Measurements from ENCODE around the gene SND1.
A peak's percentile ranks its signal among the peaks of the same experiment; 100 is the strongest.

SND1 gene

DNA sequence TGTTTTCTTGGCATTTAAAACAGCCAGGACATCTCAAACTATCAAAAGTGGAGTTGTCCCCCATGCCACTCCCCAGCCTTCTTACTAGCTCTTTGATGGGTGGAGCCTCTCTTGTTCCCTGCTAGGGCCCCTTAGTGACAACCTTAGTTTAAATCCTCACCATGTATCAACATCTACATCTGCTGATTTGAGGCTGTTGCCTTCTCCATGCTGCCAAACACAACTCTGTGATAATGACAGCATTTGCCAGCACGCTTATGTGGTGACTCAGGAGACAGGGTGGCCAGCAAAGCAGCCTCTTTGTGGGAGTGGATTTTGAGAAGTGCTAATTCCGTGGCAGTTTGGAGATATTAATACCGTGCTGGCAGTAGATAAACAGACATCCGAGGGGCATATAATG lies 233.8 kb downstream of the SND1 start:
- Histone ChIP-seq H3K4me1 (ENCODE audit: control extremely low read depth in 1 of 4, control insufficient read depth in 4 of 4, insufficient read depth in 4 of 4, low read length in 3 of 4) (peaks cover 0 to 10% (median under 1%) of the 10 kb centered on the region in 4 experiments), H3K36me3 (ENCODE audit: control insufficient read depth in 4 of 4, insufficient read depth in 4 of 4, low read length in 3 of 4) (peaks cover 6 to 23% (median 16%) of the 10 kb centered on the region in 4 experiments), H3K27ac (ENCODE audit: insufficient read depth in 1 of 2, low read depth in 1 of 2, low read length in 2 of 2, poor library complexity in 1 of 2, severe bottlenecking in 2 of 2) (peak overlapping the region in 1 of 2 experiments; percentile 65), H3K27me3 (replicated peaks in 2 of 5; ENCODE audit: control insufficient read depth in 4 of 5, insufficient read depth in 5 of 5, low read length in 4 of 5) (no peaks in the 10 kb centered on the region), H3K4me3 (ENCODE audit: control insufficient read depth in 1 of 7, extremely low read depth in 1 of 7, insufficient read depth in 4 of 7, low read depth in 2 of 7, low read length in 6 of 7) (no peak overlapping the region), H3K9me3 (ENCODE audit: control extremely low read depth in 1 of 5, control insufficient read depth in 4 of 5, insufficient read depth in 2 of 5, low read depth in 1 of 5, low read length in 4 of 5) (no peaks in the 10 kb centered on the region)
- DNase-seq, result peak; percentile 77 to 95 (median 88)
- ChIA-PET POLR2A (interaction anchor here (0.6 kb wide), 1 partner anchor 44 kb away, joined by 7 read pairs; no protein-coding TSS in a partner anchor), CTCF (no interaction called here)
- WGBS (ENCODE audit: insufficient coverage), result 58% methylated on average over 2 of the region's 4 CpGs

DNA sequence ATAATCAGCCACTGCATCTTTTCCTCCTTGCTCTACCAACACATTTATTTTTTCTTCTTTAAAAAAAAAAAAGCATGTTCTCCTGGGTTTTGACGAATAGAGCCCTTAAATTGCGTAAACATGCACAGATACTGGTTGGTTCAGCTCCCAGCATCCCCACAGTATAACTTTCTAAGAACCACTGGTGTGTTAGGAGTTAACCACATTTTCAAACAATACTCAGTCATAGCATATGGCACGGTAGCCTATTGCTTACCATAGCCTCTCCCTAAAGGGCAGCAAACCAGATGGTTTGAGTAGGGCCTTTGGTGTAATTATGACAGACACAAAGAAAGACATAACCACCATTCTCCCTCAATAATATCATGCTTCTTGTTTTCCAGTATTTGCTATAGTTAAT lies 234.3 kb downstream of the SND1 start:
- ChIA-PET CTCF (interaction anchor here (0.6 kb wide), 1 partner anchor 99 kb away, joined by 3 read pairs; no protein-coding TSS in a partner anchor), POLR2A (interaction anchor here (0.6 kb wide), 2 partner anchors 30 to 44 kb away, joined by 3 to 7 read pairs; no protein-coding TSS in a partner anchor)
- WGBS (ENCODE audit: insufficient coverage), result 100% methylated on average over 1 of the region's 3 CpGs
- no peaks in the 10 kb centered on the region for H3K27me3 ChIP-seq (replicated peaks in 2 of 5; ENCODE audit: control insufficient read depth in 4 of 5, insufficient read depth in 5 of 5, low read length in 4 of 5)
- H3K4me3 ChIP-seq (ENCODE audit: control insufficient read depth in 1 of 7, extremely low read depth in 1 of 7, insufficient read depth in 4 of 7, low read depth in 2 of 7, low read length in 6 of 7), result no peak overlapping the region
- H3K36me3 ChIP-seq (ENCODE audit: control insufficient read depth in 4 of 4, insufficient read depth in 4 of 4, low read length in 3 of 4), result peaks cover 6 to 26% (median 17%) of the 10 kb centered on the region in 4 experiments
- peak overlapping the region in 1 of 2 experiments; percentile 47 for H3K27ac ChIP-seq (ENCODE audit: insufficient read depth in 1 of 2, low read depth in 1 of 2, low read length in 2 of 2, poor library complexity in 1 of 2, severe bottlenecking in 2 of 2)
- H3K4me1 ChIP-seq (ENCODE audit: control extremely low read depth in 1 of 4, control insufficient read depth in 4 of 4, insufficient read depth in 4 of 4, low read length in 3 of 4), result peaks cover 0 to 10% (median under 1%) of the 10 kb centered on the region in 4 experiments
- H3K9me3 ChIP-seq (ENCODE audit: control extremely low read depth in 1 of 5, control insufficient read depth in 4 of 5, insufficient read depth in 2 of 5, low read depth in 1 of 5, low read length in 4 of 5), result no peaks in the 10 kb centered on the region
- no peak for DNase-seq

- Histone ChIP-seq H3K27me3 (replicated peaks in 2 of 5; ENCODE audit: control insufficient read depth in 4 of 5, insufficient read depth in 5 of 5, low read length in 4 of 5) (no peaks in the 10 kb centered on the region), H3K4me3 (ENCODE audit: control insufficient read depth in 1 of 7, extremely low read depth in 1 of 7, insufficient read depth in 4 of 7, low read depth in 2 of 7, low read length in 6 of 7) (no peak overlapping the region), H3K4me1 (ENCODE audit: control extremely low read depth in 1 of 4, control insufficient read depth in 4 of 4, insufficient read depth in 4 of 4, low read length in 3 of 4) (peaks cover 0 to 10% (median under 1%) of the 10 kb centered on the region in 4 experiments), H3K9me3 (ENCODE audit: control extremely low read depth in 1 of 5, control insufficient read depth in 4 of 5, insufficient read depth in 2 of 5, low read depth in 1 of 5, low read length in 4 of 5) (no peaks in the 10 kb centered on the region), H3K27ac (ENCODE audit: insufficient read depth in 1 of 2, low read depth in 1 of 2, low read length in 2 of 2, poor library complexity in 1 of 2, severe bottlenecking in 2 of 2) (no peak overlapping the region), H3K36me3 (ENCODE audit: control insufficient read depth in 4 of 4, insufficient read depth in 4 of 4, low read length in 3 of 4) (peaks cover 6 to 33% (median 17%) of the 10 kb centered on the region in 4 experiments)
- ChIA-PET CTCF (no interaction called here), POLR2A (no interaction called here)
- no peak for DNase-seq
- no CpG with 5 or more reads among the region's 6 CpGs for WGBS (ENCODE audit: insufficient coverage)
These were observed 235.1 kb downstream of the SND1 start for GRCh38 chr7:127887096-127887495.

- no peaks in the 10 kb centered on the region for H3K9me3 ChIP-seq (ENCODE audit: control extremely low read depth in 1 of 5, control insufficient read depth in 4 of 5, insufficient read depth in 2 of 5, low read depth in 1 of 5, low read length in 4 of 5)
- H3K27ac ChIP-seq (ENCODE audit: insufficient read depth in 1 of 2, low read depth in 1 of 2, low read length in 2 of 2, poor library complexity in 1 of 2, severe bottlenecking in 2 of 2), result no peak overlapping the region
- WGBS (ENCODE audit: insufficient coverage), result 100% methylated on average over 2 of the region's 3 CpGs
- POLR2A ChIA-PET, result no interaction called here
- CTCF ChIA-PET, result no interaction called here
- DNase-seq, result no peak
- peaks cover 6 to 38% (median 19%) of the 10 kb centered on the region in 4 experiments for H3K36me3 ChIP-seq (ENCODE audit: control insufficient read depth in 4 of 4, insufficient read depth in 4 of 4, low read length in 3 of 4)
- peaks cover 0 to 10% (median under 1%) of the 10 kb centered on the region in 4 experiments for H3K4me1 ChIP-seq (ENCODE audit: control extremely low read depth in 1 of 4, control insufficient read depth in 4 of 4, insufficient read depth in 4 of 4, low read length in 3 of 4)
- no peak overlapping the region for H3K4me3 ChIP-seq (ENCODE audit: control insufficient read depth in 1 of 7, extremely low read depth in 1 of 7, insufficient read depth in 4 of 7, low read depth in 2 of 7, low read length in 6 of 7)
- H3K27me3 ChIP-seq (replicated peaks in 2 of 5; ENCODE audit: control insufficient read depth in 4 of 5, insufficient read depth in 5 of 5, low read length in 4 of 5), result no peaks in the 10 kb centered on the region
These were observed 235.6 kb downstream of the SND1 start for GRCh38 chr7:127887631-127888030.

GRCh38 chr7:127888411-127888810 lies 236.4 kb downstream of the SND1 start:
- no peak for DNase-seq
- Histone ChIP-seq H3K36me3 (ENCODE audit: control insufficient read depth in 4 of 4, insufficient read depth in 4 of 4, low read length in 3 of 4) (peaks cover 6 to 39% (median 20%) of the 10 kb centered on the region in 4 experiments), H3K27ac (ENCODE audit: insufficient read depth in 1 of 2, low read depth in 1 of 2, low read length in 2 of 2, poor library complexity in 1 of 2, severe bottlenecking in 2 of 2) (no peak overlapping the region), H3K4me3 (ENCODE audit: control insufficient read depth in 1 of 7, extremely low read depth in 1 of 7, insufficient read depth in 4 of 7, low read depth in 2 of 7, low read length in 6 of 7) (no peak overlapping the region), H3K4me1 (ENCODE audit: control extremely low read depth in 1 of 4, control insufficient read depth in 4 of 4, insufficient read depth in 4 of 4, low read length in 3 of 4) (peaks cover 0 to 10% (median under 1%) of the 10 kb centered on the region in 4 experiments), H3K27me3 (replicated peaks in 2 of 5; ENCODE audit: control insufficient read depth in 4 of 5, insufficient read depth in 5 of 5, low read length in 4 of 5) (no peaks in the 10 kb centered on the region), H3K9me3 (ENCODE audit: control extremely low read depth in 1 of 5, control insufficient read depth in 4 of 5, insufficient read depth in 2 of 5, low read depth in 1 of 5, low read length in 4 of 5) (no peaks in the 10 kb centered on the region)
- ChIA-PET CTCF (interaction anchor here (1.1 to 1.9 kb wide), 2 partner anchors 11 to 97 kb away, joined by 3 to 4 read pairs; no protein-coding TSS in a partner anchor), POLR2A (no interaction called here)
- WGBS (ENCODE audit: insufficient coverage), result no CpG with 5 or more reads among the region's 1 CpG

GRCh38 chr7:127888825-127889224 lies 236.8 kb downstream of the SND1 start:
- Histone ChIP-seq H3K27me3 (replicated peaks in 2 of 5; ENCODE audit: control insufficient read depth in 4 of 5, insufficient read depth in 5 of 5, low read length in 4 of 5) (no peaks in the 10 kb centered on the region), H3K36me3 (ENCODE audit: control insufficient read depth in 4 of 4, insufficient read depth in 4 of 4, low read length in 3 of 4) (peaks cover 6 to 39% (median 20%) of the 10 kb centered on the region in 4 experiments), H3K27ac (ENCODE audit: insufficient read depth in 1 of 2, low read depth in 1 of 2, low read length in 2 of 2, poor library complexity in 1 of 2, severe bottlenecking in 2 of 2) (no peak overlapping the region), H3K9me3 (ENCODE audit: control extremely low read depth in 1 of 5, control insufficient read depth in 4 of 5, insufficient read depth in 2 of 5, low read depth in 1 of 5, low read length in 4 of 5) (no peaks in the 10 kb centered on the region), H3K4me1 (ENCODE audit: control extremely low read depth in 1 of 4, control insufficient read depth in 4 of 4, insufficient read depth in 4 of 4, low read length in 3 of 4) (peaks cover 0 to 10% (median under 1%) of the 10 kb centered on the region in 4 experiments), H3K4me3 (ENCODE audit: control insufficient read depth in 1 of 7, extremely low read depth in 1 of 7, insufficient read depth in 4 of 7, low read depth in 2 of 7, low read length in 6 of 7) (no peak overlapping the region)
- POLR2A ChIA-PET, result no interaction called here
- CTCF ChIA-PET, result interaction anchor here (1.1 to 1.9 kb wide), 2 partner anchors 10 to 98 kb away, joined by 3 to 4 read pairs; no protein-coding TSS in a partner anchor
- no peak for DNase-seq
- WGBS (ENCODE audit: insufficient coverage), result 100% methylated on average over 2 of the region's 5 CpGs

DNA sequence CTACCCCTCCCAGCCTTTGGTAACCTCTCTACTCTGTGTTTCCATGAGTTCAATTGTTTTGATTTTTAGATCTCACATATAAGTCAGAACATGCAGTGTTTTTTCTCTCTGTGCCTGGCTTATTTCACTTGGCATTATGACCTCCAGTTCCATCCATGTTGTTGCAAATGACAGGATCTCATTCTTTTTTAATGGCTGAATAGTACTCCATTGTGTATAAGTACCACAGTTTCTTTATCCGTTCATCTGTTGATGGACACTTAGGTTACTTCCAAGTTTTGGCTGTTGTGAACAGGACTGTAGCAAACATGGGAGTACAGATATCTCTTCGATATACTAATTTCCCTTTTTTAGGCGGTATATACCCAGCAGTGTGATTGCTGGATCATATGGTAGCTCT lies 237.7 kb downstream of the SND1 start:
- Histone ChIP-seq H3K27ac (ENCODE audit: insufficient read depth in 1 of 2, low read depth in 1 of 2, low read length in 2 of 2, poor library complexity in 1 of 2, severe bottlenecking in 2 of 2) (no peak overlapping the region), H3K36me3 (ENCODE audit: control insufficient read depth in 4 of 4, insufficient read depth in 4 of 4, low read length in 3 of 4) (peaks cover 6 to 39% (median 20%) of the 10 kb centered on the region in 4 experiments), H3K4me1 (ENCODE audit: control extremely low read depth in 1 of 4, control insufficient read depth in 4 of 4, insufficient read depth in 4 of 4, low read length in 3 of 4) (peaks cover 0 to 10% (median under 1%) of the 10 kb centered on the region in 4 experiments), H3K27me3 (replicated peaks in 2 of 5; ENCODE audit: control insufficient read depth in 4 of 5, insufficient read depth in 5 of 5, low read length in 4 of 5) (no peaks in the 10 kb centered on the region), H3K4me3 (ENCODE audit: control insufficient read depth in 1 of 7, extremely low read depth in 1 of 7, insufficient read depth in 4 of 7, low read depth in 2 of 7, low read length in 6 of 7) (no peak overlapping the region), H3K9me3 (ENCODE audit: control extremely low read depth in 1 of 5, control insufficient read depth in 4 of 5, insufficient read depth in 2 of 5, low read depth in 1 of 5, low read length in 4 of 5) (no peaks in the 10 kb centered on the region)
- ChIA-PET POLR2A (no interaction called here), CTCF (interaction anchor here (0.5 to 1.9 kb wide), 4 partner anchors 9 to 297 kb away, joined by 3 to 4 read pairs (median 4); no protein-coding TSS in a partner anchor)
- no peak for DNase-seq
- 100% methylated on average over 2 of the region's 3 CpGs for WGBS (ENCODE audit: insufficient coverage)

All from common myeloid progenitor, CD34-positive (primary cell).